Naive thymus-derived CD4-positive, alpha-beta T cell (primary cell): ENCODE data around the gene IL3. TPM values are rescaled to one million over a fixed set of nuclear protein-coding genes. Genes with fewer than 3 reads are reported as not detected.
A peak's percentile ranks its signal among the peaks of the same experiment; 100 is the strongest.

Source experiments
- ATAC-seq: fragments of 150-1000 bp; cut with Tn5 transposase; 2 replicates; pipeline ENCODE4 v1.10.0; 2021; ENCODE audit warnings: mild to moderate bottlenecking, moderate library complexity
- CTCF ChIA-PET: fragments of 350-600 bp; sonication (Branson Sonifier 250); formaldehyde crosslinking; loops from one replicate; lab custom pipeline; 2021; ENCODE audit warnings: antibody characterized with exemption; lab: Charles Lee
- POLR2A ChIA-PET: fragments of 350-600 bp; sonication (Branson Sonifier 250); formaldehyde crosslinking; loops from one replicate; lab custom pipeline; 2021; ENCODE audit warnings: antibody characterized with exemption, inconsistent platforms; lab: Charles Lee
- DNase-seq, 9 donors: peaks; one replicate each; pipeline versions ENCODE4 v3.0.0 to v3.0.0-alpha.2; 2020 to 2022; ENCODE audit warnings: mixed read lengths in 1 of 9
- H3K27ac ChIP-seq: one replicate; pipeline ENCODE4 v1.7.0; 2013; ENCODE audit warnings: mild to moderate bottlenecking, low read depth, low read length, moderate library complexity
- H3K27me3 ChIP-seq, 2 donors: one replicate each; pipeline ENCODE4 v1.7.0; 2013; ENCODE audit warnings: low read length in 2 of 2, mild to moderate bottlenecking in 2 of 2, moderate library complexity in 2 of 2; ENCODE audit not compliant: control insufficient read depth in 2 of 2, insufficient read depth in 2 of 2
- H3K36me3 ChIP-seq, 3 experiments: 1 replicate in 2 of 3; 2 replicates in 1 of 3; pipeline ENCODE4 v1.7.0; 2013; ENCODE audit warnings: low read length in 3 of 3, mild to moderate bottlenecking in 3 of 3, moderate library complexity in 1 of 3; ENCODE audit not compliant: insufficient read depth in 3 of 3, control insufficient read depth in 2 of 3
- H3K4me1 ChIP-seq, 2 donors: one replicate each; pipeline ENCODE4 v1.7.0; 2013; ENCODE audit warnings: low read length in 2 of 2, mild to moderate bottlenecking in 2 of 2, moderate library complexity in 1 of 2; ENCODE audit not compliant: control insufficient read depth in 2 of 2, insufficient read depth in 2 of 2
- H3K4me3 ChIP-seq: 2 replicates; pipeline ENCODE4 v1.7.0; 2013; ENCODE audit warnings: mild to moderate bottlenecking, low read length
- H3K9me3 ChIP-seq, 3 experiments: 1 replicate in 2 of 3; 2 replicates in 1 of 3; pipeline ENCODE4 v1.7.0; 2013; ENCODE audit warnings: low read length in 3 of 3; ENCODE audit not compliant: control insufficient read depth in 2 of 3
- H3K27ac Mint-ChIP-seq, 9 donors: one replicate each; pipeline ENCODE4 v1.8.0; 2020 to 2022; ENCODE audit warnings: mixed read lengths in 9 of 9, mild to moderate bottlenecking in 8 of 9, moderate library complexity in 5 of 9, inconsistent platforms in 2 of 9
- H3K27me3 Mint-ChIP-seq, 5 donors: one replicate each; pipeline ENCODE4 v1.8.0; 2021 to 2022; ENCODE audit warnings: mixed read lengths in 5 of 5, mild to moderate bottlenecking in 1 of 5
- H3K36me3 Mint-ChIP-seq, 5 donors: one replicate each; pipeline ENCODE4 v1.8.0; 2020 to 2022; ENCODE audit warnings: mixed read lengths in 5 of 5, mild to moderate bottlenecking in 3 of 5, inconsistent platforms in 1 of 5
- H3K4me1 Mint-ChIP-seq, 7 donors: one replicate each; pipeline ENCODE4 v1.8.0; 2020 to 2022; ENCODE audit warnings: mixed read lengths in 7 of 7, mild to moderate bottlenecking in 3 of 7, inconsistent platforms in 1 of 7
- H3K4me3 Mint-ChIP-seq, 10 donors: one replicate each; pipeline ENCODE4 v1.8.0; 2020 to 2022; ENCODE audit warnings: mild to moderate bottlenecking in 10 of 10, mixed read lengths in 10 of 10, moderate library complexity in 6 of 10, inconsistent platforms in 2 of 10
- H3K9me3 Mint-ChIP-seq, 11 donors: one replicate each; pipeline ENCODE4 v1.8.0; 2020 to 2022; ENCODE audit warnings: mixed read lengths in 11 of 11, mild to moderate bottlenecking in 4 of 11, inconsistent platforms in 1 of 11, moderate library complexity in 1 of 11
- intact Hi-C, 2 donors: fragments of 100-400 bp; cut with micrococcal nuclease; formaldehyde crosslinking; loops; one replicate each; pipeline ENCODE4 v1.15.1; 2023
- polyA plus RNA-seq, 2 donors: library from polyadenylated mRNA; unstranded; fragments of 300-500 nt; fragmentation: Illumina TruSeq; gene quantifications; one replicate each; pipeline ENCODE4 v1.2.3, GENCODE V29; 2021
- total RNA-seq, 6 experiments: library from RNA in 5 of 6; stranded (reverse) in 5 of 6; gene quantifications; 1 replicate in 5 of 6; 2 replicates in 1 of 6; pipeline ENCODE4 v1.2.3 and lab custom pipeline; 2021 to 2026

IL3 gene
- total and polyA plus RNA-seq, 7 experiments from 2014 or later, result 1.3 TPM; not detected in 6

DNA sequence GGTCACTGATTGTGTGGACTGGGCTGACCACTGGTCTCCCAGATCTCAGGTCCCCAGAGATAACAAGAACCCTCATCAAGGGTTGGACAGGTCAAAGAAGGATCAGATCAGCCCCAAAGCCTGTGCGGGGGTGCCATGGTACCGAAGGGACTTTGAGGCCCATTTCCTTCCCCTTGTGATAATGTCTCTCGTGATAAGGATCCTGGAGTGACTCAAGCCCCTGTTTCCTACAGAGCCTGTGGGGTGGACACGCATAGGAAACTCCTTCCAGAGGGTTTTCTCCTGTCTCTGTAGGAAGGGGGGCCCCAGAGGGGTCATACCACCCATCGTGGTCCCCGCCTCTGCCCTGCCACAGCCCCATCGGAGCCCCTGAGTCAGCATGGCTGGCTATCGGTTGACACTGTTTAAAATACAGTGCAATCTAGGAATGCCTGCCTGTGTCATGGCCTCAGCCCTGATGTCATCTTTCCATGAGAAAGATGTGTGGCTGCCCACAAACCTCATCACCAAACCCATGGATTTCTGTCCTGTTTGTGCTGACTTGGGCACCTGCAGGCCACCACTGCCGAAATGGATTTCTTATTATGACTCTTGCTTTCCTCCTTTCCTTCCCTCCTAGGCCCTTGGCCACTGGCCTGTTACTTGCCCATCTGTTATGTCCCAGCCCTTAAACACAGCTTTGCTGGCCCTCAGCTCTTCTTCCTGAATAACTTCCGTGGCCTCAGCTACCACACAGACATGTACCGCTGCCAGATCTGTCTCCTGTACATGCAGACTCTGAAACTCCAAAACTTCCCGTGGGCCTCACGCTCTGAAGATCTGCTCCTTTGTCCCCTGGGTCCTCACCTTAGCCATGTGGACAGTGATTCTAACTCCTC is 10.2 kb downstream of the IL3 start:
- CTCF ChIA-PET, result no interaction called here
- Histone ChIP-seq H3K4me3 (no peak overlapping the region), H3K27ac (no peak overlapping the region), H3K9me3 (no peaks in the 10 kb centered on the region), H3K4me1 (peaks cover 0 to 10% of the 10 kb centered on the region in 2 donors), H3K27me3 (no peaks in the 10 kb centered on the region), H3K36me3 (no peaks in the 10 kb centered on the region)
- intact Hi-C loops, result no loop called here
- peaks cover 0 to 68% (median 0%) of the 10 kb centered on the region in 7 donors for H3K4me1 Mint-ChIP-seq
- DNase-seq (peak in 1 of 9 donors; percentile 68), ATAC-seq (peak; percentile 7)
- H3K9me3 Mint-ChIP-seq, result no peaks in the 10 kb centered on the region
- H3K36me3 Mint-ChIP-seq, result peaks cover 0 to 3% (median 0%) of the 10 kb centered on the region in 5 donors
- H3K27me3 Mint-ChIP-seq, result no peaks in the 10 kb centered on the region
- POLR2A ChIA-PET, result no interaction called here
- H3K27ac Mint-ChIP-seq, result peak overlapping the region in 1 of 9 donors; percentile 71
- H3K4me3 Mint-ChIP-seq, result peak overlapping the region in 1 of 10 donors; percentile 29

DNA sequence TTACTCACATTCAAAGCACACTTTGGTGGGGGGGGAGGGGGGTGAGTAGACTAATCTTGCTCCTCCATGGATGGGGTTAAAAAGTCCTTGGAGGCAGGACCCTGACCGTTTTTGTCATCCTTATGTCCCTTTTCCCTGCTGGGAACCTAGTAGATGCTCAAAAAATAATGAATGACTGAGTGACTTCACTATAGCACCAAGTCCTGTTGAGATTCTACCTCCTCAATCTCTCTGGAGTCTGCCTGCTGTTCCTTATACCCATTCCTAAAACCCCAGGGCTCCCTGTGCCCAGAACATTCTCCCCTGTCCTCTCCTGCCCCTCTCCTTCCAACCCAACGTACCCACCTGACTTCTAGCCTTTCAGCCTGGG is 10.9 kb downstream of the IL3 start:
- Histone ChIP-seq H3K27me3 (no peaks in the 10 kb centered on the region), H3K4me1 (peaks cover 0 to 14% of the 10 kb centered on the region in 2 donors), H3K4me3 (no peak overlapping the region), H3K27ac (no peak overlapping the region), H3K9me3 (no peaks in the 10 kb centered on the region), H3K36me3 (no peaks in the 10 kb centered on the region)
- H3K27ac Mint-ChIP-seq, result peak overlapping the region in 1 of 9 donors; percentile 2
- H3K4me3 Mint-ChIP-seq, result no peak overlapping the region
- CTCF ChIA-PET, result interaction anchor here (1.2 kb wide), 1 partner anchor 16 kb away, joined by 3 read pairs; no protein-coding TSS in a partner anchor
- intact Hi-C loops, result no loop called here
- H3K4me1 Mint-ChIP-seq, result peaks cover 0 to 65% (median 0%) of the 10 kb centered on the region in 7 donors
- ATAC-seq (no peak), DNase-seq (no peak)
- peaks cover 0 to 4% (median 0%) of the 10 kb centered on the region in 5 donors for H3K36me3 Mint-ChIP-seq
- POLR2A ChIA-PET, result no interaction called here
- no peaks in the 10 kb centered on the region for H3K27me3 Mint-ChIP-seq
- no peaks in the 10 kb centered on the region for H3K9me3 Mint-ChIP-seq

DNA sequence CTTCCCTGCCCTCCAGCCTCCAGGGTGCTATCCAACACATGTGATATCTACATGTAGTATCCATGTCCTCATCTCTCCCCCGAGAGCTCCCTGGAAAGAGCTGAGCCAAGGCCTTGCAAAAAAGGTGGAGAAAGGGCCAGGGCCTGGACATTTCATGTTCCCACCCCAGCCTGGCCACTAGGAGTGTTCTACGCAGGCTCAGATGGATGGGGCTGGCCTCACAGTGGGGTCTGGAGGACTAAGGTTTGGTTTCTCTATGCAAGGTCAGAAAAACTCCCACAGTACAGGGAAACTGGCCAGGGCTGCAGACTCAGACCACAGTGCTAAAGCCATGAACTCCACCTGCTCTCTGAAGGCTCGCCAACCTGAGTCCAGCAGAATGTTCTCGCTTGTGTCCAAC is 11.6 kb downstream of the IL3 start:
- no peak for ATAC-seq
- Histone ChIP-seq H3K36me3 (no peaks in the 10 kb centered on the region), H3K4me3 (no peak overlapping the region), H3K4me1 (peaks cover 0 to 15% of the 10 kb centered on the region in 2 donors), H3K27me3 (no peaks in the 10 kb centered on the region), H3K9me3 (no peaks in the 10 kb centered on the region), H3K27ac (no peak overlapping the region)
- CTCF ChIA-PET, result interaction anchor here (1.2 kb wide), 1 partner anchor 17 kb away, joined by 3 read pairs; no protein-coding TSS in a partner anchor
- Mint-ChIP-seq H3K36me3 (peaks cover 0 to 4% (median 0%) of the 10 kb centered on the region in 5 donors), H3K9me3 (no peaks in the 10 kb centered on the region), H3K4me1 (peaks cover 0 to 64% (median 0%) of the 10 kb centered on the region in 7 donors), H3K27me3 (no peaks in the 10 kb centered on the region), H3K4me3 (no peak overlapping the region), H3K27ac (peak overlapping the region in 1 of 9 donors; percentile 51)
- POLR2A ChIA-PET, result no interaction called here
- intact Hi-C loops, result no loop called here
- no peak for DNase-seq

DNA sequence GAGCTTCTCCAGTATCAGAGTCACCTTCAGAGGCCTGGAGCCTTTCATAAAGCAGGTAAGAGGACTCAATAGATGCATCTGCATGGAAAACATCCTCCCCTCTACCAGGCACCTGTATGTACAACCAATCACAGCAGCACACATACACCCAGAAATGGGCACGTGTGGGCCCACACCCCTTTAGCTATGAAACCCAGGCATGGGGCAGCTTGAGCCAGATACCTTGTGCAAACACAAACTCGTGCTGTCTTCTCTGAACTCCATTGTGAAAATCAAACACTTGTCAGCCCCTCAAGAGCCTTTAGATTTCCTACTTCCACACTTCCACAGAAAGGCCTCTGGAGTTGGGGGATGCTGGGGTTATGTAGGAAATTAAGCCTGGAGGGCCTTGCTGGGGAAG is 12.1 kb downstream of the IL3 start:
- H3K9me3 ChIP-seq, result no peaks in the 10 kb centered on the region
- H3K36me3 Mint-ChIP-seq, result peaks cover 0 to 6% (median 0%) of the 10 kb centered on the region in 5 donors
- H3K27ac Mint-ChIP-seq, result peak overlapping the region in 1 of 9 donors; percentile 51
- H3K9me3 Mint-ChIP-seq, result no peaks in the 10 kb centered on the region
- ATAC-seq, result no peak
- no peaks in the 10 kb centered on the region for H3K27me3 Mint-ChIP-seq
- H3K27ac ChIP-seq, result no peak overlapping the region
- peaks cover 0 to 65% (median 0%) of the 10 kb centered on the region in 7 donors for H3K4me1 Mint-ChIP-seq
- no peaks in the 10 kb centered on the region for H3K27me3 ChIP-seq
- H3K4me3 Mint-ChIP-seq, result no peak overlapping the region
- no peak for DNase-seq
- no peak overlapping the region for H3K4me3 ChIP-seq
- POLR2A ChIA-PET, result no interaction called here
- peaks cover 0 to 15% of the 10 kb centered on the region in 2 donors for H3K4me1 ChIP-seq
- no peaks in the 10 kb centered on the region for H3K36me3 ChIP-seq
- intact Hi-C loops, result no loop called here
- CTCF ChIA-PET, result interaction anchor here (1.2 kb wide), 1 partner anchor 17 kb away, joined by 3 read pairs; no protein-coding TSS in a partner anchor

DNA sequence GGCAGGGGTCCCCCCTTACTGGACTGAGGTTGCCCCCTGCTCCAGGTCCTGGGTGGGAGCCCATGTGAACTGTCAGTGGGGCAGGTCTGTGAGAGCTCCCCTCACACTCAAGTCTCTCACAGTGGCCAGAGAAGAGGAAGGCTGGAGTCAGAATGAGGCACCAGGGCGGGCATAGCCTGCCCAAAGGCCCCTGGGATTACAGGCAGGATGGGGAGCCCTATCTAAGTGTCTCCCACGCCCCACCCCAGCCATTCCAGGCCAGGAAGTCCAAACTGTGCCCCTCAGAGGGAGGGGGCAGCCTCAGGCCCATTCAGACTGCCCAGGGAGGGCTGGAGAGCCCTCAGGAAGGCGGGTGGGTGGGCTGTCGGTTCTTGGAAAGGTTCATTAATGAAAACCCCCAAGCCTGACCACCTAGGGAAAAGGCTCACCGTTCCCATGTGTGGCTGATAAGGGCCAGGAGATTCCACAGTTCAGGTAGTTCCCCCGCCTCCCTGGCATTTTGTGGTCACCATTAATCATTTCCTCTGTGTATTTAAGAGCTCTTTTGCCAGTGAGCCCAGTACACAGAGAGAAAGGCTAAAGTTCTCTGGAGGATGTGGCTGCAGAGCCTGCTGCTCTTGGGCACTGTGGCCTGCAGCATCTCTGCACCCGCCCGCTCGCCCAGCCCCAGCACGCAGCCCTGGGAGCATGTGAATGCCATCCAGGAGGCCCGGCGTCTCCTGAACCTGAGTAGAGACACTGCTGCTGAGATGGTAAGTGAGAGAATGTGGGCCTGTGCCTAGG is 13.0 kb downstream of the IL3 start, which contains the start of gene CSF2:
Gene CSF2, plus strand, starts transcription at position 559 of the 783 bp plus-strand sequence. Its CDS starts 35 bp downstream, at position 594.
- peaks cover 0 to 69% (median 0%) of the 10 kb centered on the region in 7 donors for H3K4me1 Mint-ChIP-seq
- ChIA-PET POLR2A (no interaction called here), CTCF (no interaction called here)
- no peaks in the 10 kb centered on the region for H3K27me3 Mint-ChIP-seq
- no peaks in the 10 kb centered on the region for H3K9me3 Mint-ChIP-seq
- H3K27ac Mint-ChIP-seq, result peak within 1 kb of the TSS in 1 of 9 donors; percentile 79
- H3K9me3 ChIP-seq, result no peaks in the 10 kb centered on the region
- no peaks in the 10 kb centered on the region for H3K27me3 ChIP-seq
- no peak within 1 kb of the TSS for H3K27ac ChIP-seq
- intact Hi-C loops, result no loop called here
- H3K4me3 Mint-ChIP-seq, result peak within 1 kb of the TSS in 1 of 10 donors; percentile 68
- no peak within 1 kb of the TSS for H3K4me3 ChIP-seq
- DNase-seq (peak in 1 of 9 donors; percentile 48), ATAC-seq (no peak)
- peaks cover 0 to 15% of the 10 kb centered on the region in 2 donors for H3K4me1 ChIP-seq
- H3K36me3 ChIP-seq, result no peaks in the 10 kb centered on the region
- H3K36me3 Mint-ChIP-seq, result peaks cover 0 to 6% (median 0%) of the 10 kb centered on the region in 5 donors

DNA sequence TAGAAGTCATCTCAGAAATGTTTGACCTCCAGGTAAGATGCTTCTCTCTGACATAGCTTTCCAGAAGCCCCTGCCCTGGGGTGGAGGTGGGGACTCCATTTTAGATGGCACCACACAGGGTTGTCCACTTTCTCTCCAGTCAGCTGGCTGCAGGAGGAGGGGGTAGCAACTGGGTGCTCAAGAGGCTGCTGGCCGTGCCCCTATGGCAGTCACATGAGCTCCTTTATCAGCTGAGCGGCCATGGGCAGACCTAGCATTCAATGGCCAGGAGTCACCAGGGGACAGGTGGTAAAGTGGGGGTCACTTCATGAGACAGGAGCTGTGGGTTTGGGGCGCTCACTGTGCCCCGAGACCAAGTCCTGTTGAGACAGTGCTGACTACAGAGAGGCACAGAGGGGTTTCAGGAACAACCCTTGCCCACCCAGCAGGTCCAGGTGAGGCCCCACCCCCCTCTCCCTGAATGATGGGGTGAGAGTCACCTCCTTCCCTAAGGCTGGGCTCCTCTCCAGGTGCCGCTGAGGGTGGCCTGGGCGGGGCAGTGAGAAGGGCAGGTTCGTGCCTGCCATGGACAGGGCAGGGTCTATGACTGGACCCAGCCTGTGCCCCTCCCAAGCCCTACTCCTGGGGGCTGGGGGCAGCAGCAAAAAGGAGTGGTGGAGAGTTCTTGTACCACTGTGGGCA is 13.8 kb downstream of the IL3 start:
- H3K4me3 Mint-ChIP-seq, result peak overlapping the region in 1 of 10 donors; percentile 68

More for the DNA sequence above, 13.8 kb downstream of the IL3 start:
- ATAC-seq, result no peak
- H3K4me1 ChIP-seq, result peaks cover 0 to 15% of the 10 kb centered on the region in 2 donors
- no peak overlapping the region for H3K4me3 ChIP-seq
- DNase-seq, result no peak
- Mint-ChIP-seq H3K9me3 (no peaks in the 10 kb centered on the region), H3K27me3 (no peaks in the 10 kb centered on the region), H3K4me1 (peaks cover 0 to 70% (median 0%) of the 10 kb centered on the region in 7 donors), H3K36me3 (peaks cover 0 to 6% (median 0%) of the 10 kb centered on the region in 5 donors), H3K27ac (peak overlapping the region in 1 of 9 donors; percentile 79)
- CTCF ChIA-PET, result no interaction called here
- H3K27me3 ChIP-seq, result no peaks in the 10 kb centered on the region
- H3K9me3 ChIP-seq, result no peaks in the 10 kb centered on the region
- POLR2A ChIA-PET, result no interaction called here
- no peaks in the 10 kb centered on the region for H3K36me3 ChIP-seq
- intact Hi-C loops, result no loop called here
- H3K27ac ChIP-seq, result no peak overlapping the region
